ENCODE results near the gene RNF4.

RNF4 gene

DNA sequence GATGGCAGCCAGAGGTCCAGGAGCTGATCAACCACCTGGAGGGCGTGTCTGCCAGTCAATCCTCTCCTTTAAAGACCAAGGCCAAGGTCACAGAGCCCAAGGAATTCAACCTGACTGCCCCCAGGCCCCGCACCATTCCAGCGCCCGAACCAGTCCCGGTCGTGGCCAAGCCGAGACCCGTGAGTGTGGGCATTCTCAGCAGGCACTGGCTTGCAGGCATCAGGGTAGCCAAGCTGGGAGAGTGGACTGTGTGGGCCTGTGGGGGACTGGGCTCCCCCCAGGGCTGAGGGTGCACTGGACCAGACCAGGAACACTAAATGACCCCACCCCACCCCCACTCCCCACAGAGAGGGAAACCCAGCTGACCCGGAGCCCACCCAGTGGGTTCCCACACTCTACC lies 23.8 kb upstream of the RNF4 start:
- no peak overlapping the region for H3K4me3 ChIP-seq (ENCODE audit: low read length)
- TF ChIP-seq ZNF274 (IDR thresholded peaks at IDR 0.05; ENCODE audit: low read depth, low read length), result no peak

DNA sequence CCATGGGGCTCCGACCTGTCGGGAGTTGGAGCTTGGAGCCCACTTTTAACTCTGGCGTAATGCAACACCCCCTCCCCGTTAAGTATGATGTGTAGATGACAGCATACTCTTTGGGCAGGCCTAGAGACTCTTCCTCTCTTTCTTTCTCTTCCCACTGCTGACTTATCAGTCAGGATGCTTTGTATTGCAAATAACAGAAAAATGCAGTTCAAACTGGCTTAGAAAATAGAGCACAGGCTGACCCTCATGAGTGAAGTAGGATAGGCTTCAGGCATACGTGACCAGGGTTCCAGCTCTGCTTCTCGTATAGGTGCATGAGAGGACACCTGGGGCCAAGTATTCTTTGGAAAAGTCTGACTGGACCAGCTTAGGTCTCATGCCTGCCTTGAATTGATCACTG lies 23.3 kb upstream of the RNF4 start:
- no peak overlapping the region for H3K4me3 ChIP-seq (ENCODE audit: low read length)
- no peak for TF ChIP-seq ZNF274 (IDR thresholded peaks at IDR 0.05; ENCODE audit: low read depth, low read length)

DNA sequence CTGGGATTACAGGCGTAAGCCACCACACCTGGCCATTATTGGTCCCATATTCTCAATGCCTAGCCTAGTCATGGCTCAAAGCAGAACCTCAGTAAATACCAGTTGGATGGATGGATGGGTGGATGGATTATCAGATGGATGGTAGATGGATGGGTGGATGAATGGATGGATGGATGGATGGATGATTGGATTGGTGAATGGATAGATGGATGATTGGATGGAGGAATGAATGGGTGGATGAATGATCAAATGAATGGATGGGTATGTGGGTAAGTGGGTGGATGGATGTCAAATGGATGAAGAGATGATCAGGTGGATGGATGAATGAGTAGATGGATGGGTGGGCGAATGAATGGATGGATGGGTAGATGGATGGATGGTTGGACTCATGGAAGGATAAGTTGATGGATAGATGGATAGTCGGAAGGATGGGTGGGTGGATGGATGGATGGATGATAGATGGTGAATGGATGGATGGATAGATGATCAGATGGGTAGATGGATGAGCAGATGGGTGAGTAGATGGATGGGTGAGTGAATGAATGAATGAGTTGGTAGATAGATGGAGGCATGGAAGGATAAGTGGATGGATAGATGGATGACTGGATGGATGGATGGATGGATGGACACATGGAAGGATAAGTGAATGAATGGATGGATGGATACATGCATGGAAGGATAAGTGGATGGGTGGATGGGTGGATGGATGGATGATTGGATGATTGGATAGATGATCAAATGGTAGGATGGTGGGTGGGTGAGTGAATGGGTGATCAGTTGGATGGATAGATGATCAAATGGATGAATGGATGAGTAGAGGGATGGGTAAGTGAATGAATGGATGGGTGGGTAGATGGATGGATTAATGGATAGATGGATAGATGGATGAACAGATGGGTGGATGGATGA lies 22.0 kb upstream of the RNF4 start:
- no peak overlapping the region for H3K4me3 ChIP-seq (ENCODE audit: low read length)
- TF ChIP-seq ZNF274 (IDR thresholded peaks at IDR 0.05; ENCODE audit: low read depth, low read length), result no peak

DNA sequence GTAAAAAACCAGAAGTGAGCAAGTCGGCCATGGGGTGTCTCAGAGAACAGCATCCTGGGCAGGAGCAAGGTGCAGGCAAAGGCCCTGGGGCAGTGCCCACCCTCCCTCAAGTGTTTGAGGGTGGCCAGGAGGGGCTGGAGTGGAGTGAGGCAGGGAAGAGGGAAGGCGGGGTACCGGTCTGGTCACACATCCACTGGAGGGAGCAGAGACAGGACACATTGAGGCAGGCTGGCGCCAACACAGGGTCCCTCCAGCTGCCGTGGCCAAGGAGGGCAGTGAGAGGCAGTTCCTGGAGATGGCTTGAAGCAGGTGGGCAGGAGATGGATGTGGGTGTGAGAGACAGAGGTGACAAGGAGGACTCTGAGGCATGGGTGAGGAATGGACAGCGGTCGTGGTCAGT lies 20.3 kb upstream of the RNF4 start:
- H3K4me3 ChIP-seq (ENCODE audit: low read length), result no peak overlapping the region
- no peak for TF ChIP-seq ZNF274 (IDR thresholded peaks at IDR 0.05; ENCODE audit: low read depth, low read length)

DNA sequence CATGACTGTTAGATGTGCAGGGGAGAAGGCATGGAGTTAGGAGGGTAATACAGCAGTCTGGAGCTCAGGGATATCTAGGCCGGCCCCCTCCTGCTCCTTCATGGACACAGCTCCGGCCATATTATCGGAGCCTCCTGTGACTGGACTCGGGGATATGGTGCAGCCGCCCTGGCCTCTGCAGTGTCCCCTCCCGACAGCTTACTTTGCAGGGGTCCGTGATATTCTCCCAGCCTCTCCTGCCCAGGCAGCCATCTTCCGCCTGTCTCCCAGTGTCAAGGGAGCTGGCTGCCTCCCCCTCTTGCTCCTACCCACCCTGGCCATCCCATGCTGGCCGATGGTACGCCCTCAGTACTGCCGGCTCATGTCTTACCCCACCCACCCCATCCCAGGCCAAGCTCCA lies 19.9 kb upstream of the RNF4 start:
- TF ChIP-seq ZNF274 (IDR thresholded peaks at IDR 0.05; ENCODE audit: low read depth, low read length), result no peak
- no peak overlapping the region for H3K4me3 ChIP-seq (ENCODE audit: low read length)

DNA sequence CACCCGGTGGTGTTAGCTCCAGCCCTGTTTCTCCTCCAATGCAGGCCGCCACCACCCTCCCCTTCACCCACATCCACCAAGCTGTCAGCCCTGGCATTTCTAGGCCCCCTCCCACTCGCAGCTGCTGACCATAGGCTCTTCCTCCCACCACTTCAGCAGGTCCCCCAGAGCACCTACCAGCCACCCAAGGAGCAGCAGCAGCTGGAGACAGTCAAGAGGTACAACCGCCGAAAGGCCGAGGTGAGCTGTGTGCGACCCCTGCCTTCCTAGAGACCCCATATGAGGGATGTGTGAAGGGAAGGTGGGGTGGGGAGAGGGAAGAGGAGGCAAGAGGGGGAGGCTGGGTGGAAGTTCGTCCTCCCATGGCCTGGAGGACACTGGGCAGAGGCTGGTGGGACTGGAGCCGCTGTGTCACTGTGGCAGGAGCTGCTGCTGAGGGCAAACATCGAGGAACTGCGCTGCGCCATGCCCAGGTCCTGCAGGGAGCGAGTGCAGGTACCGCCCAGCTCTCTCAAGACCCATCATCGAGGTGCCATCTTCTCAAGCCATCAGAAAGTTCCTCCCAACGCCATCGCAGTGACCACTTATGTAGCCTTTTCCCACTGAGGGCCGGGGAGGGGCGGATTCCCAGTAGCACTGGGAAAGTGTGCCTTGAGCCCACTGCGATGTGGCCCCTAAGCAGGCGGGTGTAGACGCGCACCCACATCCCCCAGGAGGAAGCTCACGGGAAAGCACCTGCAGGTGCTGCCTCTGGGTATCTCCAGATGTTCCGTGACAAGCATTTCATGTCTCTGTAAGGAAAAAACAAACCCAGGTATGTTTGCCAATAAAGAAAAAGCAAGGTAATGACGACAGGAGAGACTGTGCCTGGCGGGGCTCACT lies 19.2 kb upstream of the RNF4 start:
- no peak overlapping the region for H3K4me3 ChIP-seq (ENCODE audit: low read length)
- TF ChIP-seq ZNF274 (IDR thresholded peaks at IDR 0.05; ENCODE audit: low read depth, low read length), result no peak

DNA sequence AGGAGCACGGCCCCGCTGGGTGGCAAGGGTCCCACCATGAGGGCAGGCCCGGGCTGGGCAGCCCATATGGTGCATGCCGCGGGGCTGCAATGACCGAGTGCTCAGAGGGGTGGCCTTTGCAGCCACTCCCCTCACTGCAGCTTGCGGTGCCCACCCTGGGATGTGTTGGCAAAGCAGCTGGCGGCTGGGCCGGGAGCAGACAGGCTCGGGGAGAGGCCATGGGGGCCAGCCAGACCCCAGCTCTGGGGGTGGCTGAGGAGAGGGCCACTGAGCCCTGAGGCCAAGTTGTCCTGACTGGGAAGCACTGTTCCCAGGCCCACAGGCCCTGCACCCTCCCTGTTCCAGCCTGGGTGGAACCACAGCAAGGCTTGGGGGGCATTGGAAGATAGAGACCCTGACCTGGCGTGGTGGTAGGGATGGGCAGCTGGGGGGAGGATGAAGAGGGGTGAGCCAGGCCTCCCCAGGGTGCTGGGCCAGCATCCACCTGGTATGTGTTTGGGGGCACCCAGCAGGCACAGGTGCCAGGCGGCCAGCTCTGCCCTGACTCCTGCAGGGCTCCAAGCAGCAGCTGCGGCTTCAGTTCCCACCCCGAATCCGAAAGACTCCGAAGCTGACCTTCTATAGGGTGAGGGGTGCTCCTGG lies 18.4 kb upstream of the RNF4 start:
- H3K4me3 ChIP-seq (ENCODE audit: low read length), result no peak overlapping the region
- TF ChIP-seq ZNF274 (IDR thresholded peaks at IDR 0.05; ENCODE audit: low read depth, low read length), result no peak

DNA sequence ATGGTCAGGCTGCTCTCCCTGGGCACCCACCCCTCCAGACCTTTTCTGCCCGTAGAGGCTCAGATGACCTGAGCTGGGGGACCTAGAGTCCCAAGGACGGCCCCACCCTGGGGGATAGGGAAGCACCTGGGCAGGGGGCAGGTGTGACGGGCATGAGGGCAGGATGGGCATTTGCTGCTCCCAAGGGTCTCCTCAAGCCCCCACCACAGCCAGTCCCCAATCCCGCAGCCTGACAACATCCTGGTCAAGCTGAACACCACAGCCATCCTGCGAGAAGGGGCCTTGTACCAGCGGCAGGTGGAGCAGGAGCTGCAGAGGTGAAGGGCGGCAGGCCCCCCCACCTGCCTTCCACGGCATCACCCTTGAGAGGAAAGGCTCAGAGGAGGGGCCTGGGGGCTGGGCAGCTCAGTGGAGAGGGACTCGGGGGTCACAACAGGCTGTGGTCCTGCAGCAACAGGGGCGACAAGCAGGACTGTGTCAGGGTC lies 17.8 kb upstream of the RNF4 start:
- TF ChIP-seq ZNF274 (IDR thresholded peaks at IDR 0.05; ENCODE audit: low read depth, low read length), result no peak
- no peak overlapping the region for H3K4me3 ChIP-seq (ENCODE audit: low read length)

DNA sequence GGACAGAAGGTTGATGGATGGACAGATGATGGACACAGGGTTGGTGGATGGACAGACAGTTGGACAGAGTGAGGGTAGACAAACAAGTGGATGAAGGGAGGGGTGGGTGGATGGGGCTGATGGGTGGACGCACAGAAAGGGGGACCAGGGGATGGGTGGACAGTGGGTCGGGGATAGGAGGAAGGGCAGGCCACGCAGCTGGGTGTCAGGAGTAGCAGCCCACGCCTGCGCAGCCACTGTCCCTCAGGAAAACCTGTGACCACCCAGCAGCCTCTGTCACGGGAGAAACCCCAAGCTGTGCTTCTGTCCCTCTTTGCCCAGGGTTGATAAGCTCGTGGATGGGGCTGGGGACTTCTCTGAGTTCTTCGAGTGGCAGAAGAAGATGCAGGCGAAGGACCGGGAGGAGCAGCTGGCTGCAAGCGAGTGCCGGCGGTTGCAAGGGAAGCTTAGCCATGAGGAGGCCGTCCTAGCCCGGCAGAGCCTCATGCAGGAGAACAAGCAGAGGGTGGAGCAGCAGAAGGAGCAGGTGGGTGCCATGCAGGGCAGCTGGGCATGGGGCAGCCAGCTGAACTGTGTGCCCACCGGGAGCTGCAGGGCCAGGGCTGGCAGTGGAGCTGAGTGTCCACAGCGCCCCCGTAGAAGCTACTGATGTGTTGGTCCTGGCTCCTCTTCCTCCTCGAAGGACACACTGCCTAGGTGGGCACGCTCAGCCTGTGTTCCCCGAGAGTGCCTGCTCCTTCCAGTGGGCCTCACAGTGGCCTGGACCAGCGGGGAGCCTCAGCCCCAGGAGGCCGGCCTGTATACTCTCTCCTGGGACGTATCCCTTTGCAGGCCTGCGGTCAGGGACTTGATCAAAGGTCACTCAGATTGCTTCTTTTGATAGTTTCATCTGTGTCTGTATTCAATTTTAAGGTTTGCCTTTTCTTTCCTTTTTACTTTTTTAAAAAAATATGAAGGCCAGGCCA lies 16.8 kb upstream of the RNF4 start:
- no peak overlapping the region for H3K4me3 ChIP-seq (ENCODE audit: low read length)
- no peak for TF ChIP-seq ZNF274 (IDR thresholded peaks at IDR 0.05; ENCODE audit: low read depth, low read length)

DNA sequence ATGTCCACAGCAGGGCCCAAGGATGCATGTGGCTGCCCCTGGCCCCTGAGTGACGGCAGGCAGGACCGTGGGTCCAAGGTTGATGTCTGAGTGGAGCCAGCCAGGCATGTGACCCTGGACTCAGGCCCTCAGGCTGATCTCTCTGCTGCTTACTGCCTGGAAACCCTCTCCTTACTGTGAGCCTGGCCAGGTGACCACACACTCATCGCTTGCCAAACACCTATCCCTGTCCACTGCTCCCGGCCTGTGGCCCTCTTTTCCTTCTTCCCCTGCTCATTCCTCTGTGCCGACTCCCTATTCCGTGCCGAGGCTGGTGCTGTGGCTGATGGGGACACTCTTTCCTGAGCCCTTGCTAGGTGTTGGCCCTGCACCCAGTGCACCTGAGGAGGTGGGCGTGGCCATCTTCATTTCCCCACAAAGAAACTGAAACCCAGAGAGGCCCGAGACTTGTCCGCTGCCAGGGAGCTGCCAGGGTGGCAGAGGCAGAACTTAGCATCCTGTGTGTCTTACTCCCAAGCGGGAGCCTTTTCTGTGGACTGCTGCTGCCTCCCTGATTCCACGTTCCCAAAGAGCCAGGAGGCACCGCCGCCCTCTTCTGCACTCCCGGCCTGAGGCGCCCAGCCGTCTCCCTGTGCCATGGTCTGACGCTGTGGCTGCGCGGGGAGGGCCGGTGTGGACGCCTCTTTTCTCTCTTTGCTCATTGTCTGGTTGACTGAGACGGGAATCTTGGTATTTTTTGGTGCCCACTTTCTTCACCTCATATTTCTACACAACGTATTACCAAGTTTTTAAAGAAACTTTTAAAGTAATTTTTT lies 11.2 kb upstream of the RNF4 start:
- H3K4me3 ChIP-seq (ENCODE audit: low read length), result no peak overlapping the region
- TF ChIP-seq ZNF274 (IDR thresholded peaks at IDR 0.05; ENCODE audit: low read depth, low read length), result no peak

DNA sequence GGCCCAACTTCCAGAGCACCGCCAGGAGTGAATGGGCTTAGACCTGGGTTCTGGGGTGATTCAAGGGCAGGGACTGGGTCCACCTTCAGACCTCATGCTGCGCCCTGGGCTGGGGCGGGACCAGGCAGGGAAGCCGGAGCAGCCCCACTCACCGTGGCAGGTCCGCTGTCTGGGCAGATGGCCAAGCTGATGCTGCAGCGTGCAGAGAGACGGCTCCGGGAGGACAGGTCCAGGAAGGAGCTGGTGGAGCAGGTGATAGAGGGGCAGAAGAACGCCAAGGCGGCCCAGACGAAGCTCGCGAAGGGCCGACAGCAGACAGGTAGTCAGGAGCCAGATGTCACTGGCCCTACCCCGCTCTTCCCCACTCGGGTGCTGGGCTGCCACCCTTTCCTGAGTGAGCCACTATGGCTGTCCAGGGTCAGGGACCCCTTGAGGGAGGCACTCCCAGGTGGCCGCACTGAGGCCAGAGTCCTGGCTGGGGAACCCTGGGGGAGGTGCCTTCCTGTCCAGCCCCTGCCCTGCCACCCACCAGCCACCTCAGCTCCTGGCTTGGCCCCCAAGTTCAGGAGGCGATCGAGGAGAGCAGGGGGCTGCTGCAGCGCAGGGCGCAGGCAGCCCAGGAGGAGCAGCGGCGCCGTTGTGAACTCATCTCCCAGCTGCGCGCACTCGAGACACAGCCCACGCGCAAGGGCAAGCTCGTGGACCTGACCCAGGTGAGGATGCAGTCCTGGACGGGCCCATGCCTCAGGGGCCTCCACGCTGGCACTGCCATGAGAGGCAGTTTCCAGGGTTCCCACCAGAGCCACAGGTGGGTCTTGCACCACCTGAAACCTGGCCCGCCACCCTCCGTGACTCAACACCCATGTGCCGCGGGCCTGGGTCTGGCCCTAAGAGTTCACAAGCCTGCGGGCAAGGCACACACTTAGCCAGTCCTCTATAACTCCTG lies 10.1 kb upstream of the RNF4 start:
- no peak overlapping the region for H3K4me3 ChIP-seq (ENCODE audit: low read length)
- TF ChIP-seq ZNF274 (IDR thresholded peaks at IDR 0.05; ENCODE audit: low read depth, low read length), result no peak

Data from GM08714 (cell line).